Activated T-helper 17 cell treated with anti-CD3 and anti-CD28 coated beads, Interleukin-2, amount 50 U/mL, for 72 hours (primary cell): Measurements from ENCODE around the gene PPHLN1. TPM values are rescaled to one million over a fixed set of nuclear protein-coding genes. Genes with fewer than 3 reads are reported as not detected.

Source experiments
- ATAC-seq: fragments of 150-1000 bp; cut with Tn5 transposase; replicated peaks from 2 replicates; pipeline ENCODE4 v1.10.0; 2021; ENCODE audit warnings: mild to moderate bottlenecking, moderate library complexity
- H3K27ac Mint-ChIP-seq: one replicate; pipeline ENCODE4 v1.8.0; 2022; ENCODE audit warnings: mixed read lengths
- H3K27me3 Mint-ChIP-seq: one replicate; pipeline ENCODE4 v1.8.0; 2022; ENCODE audit warnings: mixed read lengths
- H3K36me3 Mint-ChIP-seq: one replicate; pipeline ENCODE4 v1.8.0; 2022; ENCODE audit warnings: low read depth, mild to moderate bottlenecking, mixed read lengths
- H3K4me1 Mint-ChIP-seq: one replicate; pipeline ENCODE4 v1.8.0; 2022; ENCODE audit warnings: mixed read lengths
- H3K4me3 Mint-ChIP-seq: one replicate; pipeline ENCODE4 v1.8.0; 2022; ENCODE audit warnings: mild to moderate bottlenecking, mixed read lengths
- H3K9me3 Mint-ChIP-seq: one replicate; pipeline ENCODE4 v1.8.0; 2022; ENCODE audit warnings: mixed read lengths
- total RNA-seq, 2 donors: library from RNA; stranded (reverse); gene quantifications; one replicate each; pipeline ENCODE4 v1.2.3, GENCODE V29; 2022

Gene PPHLN1, protein sequence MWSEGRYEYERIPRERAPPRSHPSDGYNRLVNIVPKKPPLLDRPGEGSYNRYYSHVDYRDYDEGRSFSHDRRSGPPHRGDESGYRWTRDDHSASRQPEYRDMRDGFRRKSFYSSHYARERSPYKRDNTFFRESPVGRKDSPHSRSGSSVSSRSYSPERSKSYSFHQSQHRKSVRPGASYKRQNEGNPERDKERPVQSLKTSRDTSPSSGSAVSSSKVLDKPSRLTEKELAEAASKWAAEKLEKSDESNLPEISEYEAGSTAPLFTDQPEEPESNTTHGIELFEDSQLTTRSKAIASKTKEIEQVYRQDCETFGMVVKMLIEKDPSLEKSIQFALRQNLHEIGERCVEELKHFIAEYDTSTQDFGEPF
- total RNA-seq, result 10 to 100 TPM; 77.0 to 94.0 TPM

DNA sequence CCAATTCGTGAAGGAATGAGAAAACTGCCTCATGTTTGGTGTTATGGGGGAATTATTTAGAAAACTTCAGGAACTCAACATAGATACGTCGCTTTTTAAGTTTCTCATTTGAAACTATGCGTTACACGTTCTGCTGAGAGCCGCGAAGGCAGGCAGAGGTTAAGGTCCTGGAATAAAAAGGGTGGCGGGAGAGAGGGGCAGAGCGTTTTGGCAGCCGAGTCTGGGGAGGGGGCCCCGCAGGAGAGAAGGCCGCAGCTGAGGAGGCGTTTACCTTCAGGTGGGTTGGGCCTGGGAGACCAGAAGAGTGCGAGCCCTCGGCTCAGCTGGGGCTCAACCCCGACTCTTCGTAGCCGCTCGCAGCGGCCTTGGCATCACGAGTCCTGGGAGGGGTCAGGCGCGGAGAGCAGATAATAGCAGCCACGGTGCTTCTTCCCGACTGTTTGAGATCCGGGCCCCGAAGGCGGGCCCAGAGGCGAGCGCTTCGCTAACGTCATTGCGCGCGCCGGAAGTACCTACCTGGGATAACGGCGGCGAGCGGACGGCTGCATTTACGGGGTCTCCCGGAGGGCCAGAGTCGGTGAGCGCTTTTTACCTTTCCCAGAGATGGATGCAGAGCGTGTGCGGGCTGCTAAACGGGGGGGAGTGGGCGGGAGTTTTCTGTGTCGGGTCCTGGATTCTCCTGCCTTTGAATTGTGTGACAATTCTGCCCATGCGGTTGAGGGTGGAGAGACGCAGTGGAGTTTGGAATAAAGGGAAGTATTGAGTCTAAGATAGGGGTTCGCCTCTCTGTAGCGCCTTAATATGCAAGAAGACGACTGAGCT, at the start of gene PPHLN1, which contains the start of gene ZCRB1:
Gene PPHLN1, plus strand, starts transcription at position 515 of the 822 bp plus-strand sequence. CDS start 9,736 bp downstream, outside the sequence.
Gene ZCRB1, minus strand, starts transcription at position 442 of the 822 bp plus-strand sequence. CDS start 1,992 bp downstream, outside the sequence.
- Mint-ChIP-seq H3K27me3 (no peaks in the 10 kb centered on the region), H3K4me3 (peak within 1 kb of the TSS; percentile 96), H3K9me3 (no peaks in the 10 kb centered on the region), H3K27ac (peak within 1 kb of the TSS; percentile 97), H3K36me3 (peaks cover 78% of the 10 kb centered on the region), H3K4me1 (peaks cover 26% of the 10 kb centered on the region)
- peak; percentile 98 for ATAC-seq

DNA sequence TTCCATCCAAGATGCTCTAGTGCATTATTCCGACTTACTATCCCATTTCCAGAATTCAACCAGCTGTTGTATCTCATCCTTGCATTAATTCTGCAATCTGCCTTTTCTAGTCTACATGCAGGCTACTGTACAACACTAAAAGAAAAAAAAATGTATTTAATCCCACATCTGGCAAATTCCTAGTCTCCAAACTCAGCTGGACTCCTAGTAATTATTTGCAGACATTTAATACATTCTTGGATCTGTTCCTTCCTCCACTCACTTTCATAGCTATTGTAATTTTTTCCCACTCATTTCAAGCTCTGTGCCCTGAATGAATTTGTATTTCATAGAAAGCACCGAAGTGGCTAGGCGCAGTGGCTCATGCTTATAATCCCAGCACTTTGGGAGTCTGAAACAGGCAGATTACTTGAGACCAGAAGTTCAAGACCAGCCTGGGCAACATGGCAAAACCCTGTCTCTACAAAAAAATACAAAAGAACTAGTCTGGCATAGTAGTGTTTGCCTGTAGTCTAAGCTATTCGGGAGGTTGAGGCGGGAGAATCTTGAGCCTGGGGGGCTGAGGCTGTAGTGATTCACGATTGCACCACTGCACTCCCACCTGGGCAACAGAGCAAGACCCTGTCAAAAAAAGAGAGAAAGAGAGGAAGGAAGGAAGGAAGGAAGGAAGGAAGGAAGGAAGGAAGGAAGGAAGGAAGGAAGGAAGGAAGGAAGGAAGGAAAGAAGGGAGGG, 48.4 kb upstream of the PPHLN1 start:
- Mint-ChIP-seq H3K4me1 (no peaks in the 10 kb centered on the region), H3K27me3 (peaks cover 4% of the 10 kb centered on the region), H3K36me3 (no peaks in the 10 kb centered on the region), H3K27ac (no peak overlapping the region), H3K4me3 (no peak overlapping the region), H3K9me3 (no peaks in the 10 kb centered on the region)
- ATAC-seq, result no peak

DNA sequence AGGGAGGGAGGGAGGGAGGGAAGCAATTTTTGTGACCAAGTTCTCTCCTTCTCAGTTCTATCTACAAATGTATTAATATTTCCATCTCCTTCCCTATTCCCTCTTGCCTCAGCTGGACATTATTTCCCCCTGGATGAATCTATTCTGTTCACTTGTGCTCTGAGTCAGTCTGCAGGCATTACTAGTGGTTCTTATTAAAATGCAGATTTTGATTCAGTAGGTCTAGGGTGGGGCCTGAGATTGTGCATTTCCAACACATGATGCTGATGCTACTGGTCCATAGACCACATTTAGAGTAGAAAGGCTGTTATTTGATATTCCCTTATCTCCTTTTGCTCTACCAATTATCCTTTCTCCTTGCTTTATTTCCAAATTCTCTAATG, 47.8 kb upstream of the PPHLN1 start:
- Mint-ChIP-seq H3K27me3 (peaks cover 4% of the 10 kb centered on the region), H3K27ac (no peak overlapping the region), H3K4me1 (no peaks in the 10 kb centered on the region), H3K36me3 (no peaks in the 10 kb centered on the region), H3K4me3 (no peak overlapping the region), H3K9me3 (no peaks in the 10 kb centered on the region)
- ATAC-seq, result no peak

DNA sequence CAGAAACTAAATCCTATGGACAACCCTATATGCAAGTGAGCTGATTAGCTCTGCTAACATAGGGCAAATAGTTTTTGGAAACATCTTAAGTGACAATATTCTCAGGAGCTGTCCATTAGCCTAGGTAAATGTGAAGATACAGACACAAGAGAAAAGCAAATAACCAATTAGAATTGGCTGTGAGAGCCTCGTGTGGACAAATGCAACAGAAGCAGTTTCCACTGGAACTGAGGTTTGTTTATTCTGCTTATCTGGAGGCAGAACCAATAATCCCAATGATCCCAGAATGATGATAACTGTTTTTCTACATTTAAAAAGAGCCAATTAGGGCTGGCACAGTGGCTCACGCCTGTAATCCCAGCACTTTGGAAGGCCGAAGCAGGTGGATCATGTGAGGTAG, 44.7 kb upstream of the PPHLN1 start:
- no peaks in the 10 kb centered on the region for H3K9me3 Mint-ChIP-seq

DNA sequence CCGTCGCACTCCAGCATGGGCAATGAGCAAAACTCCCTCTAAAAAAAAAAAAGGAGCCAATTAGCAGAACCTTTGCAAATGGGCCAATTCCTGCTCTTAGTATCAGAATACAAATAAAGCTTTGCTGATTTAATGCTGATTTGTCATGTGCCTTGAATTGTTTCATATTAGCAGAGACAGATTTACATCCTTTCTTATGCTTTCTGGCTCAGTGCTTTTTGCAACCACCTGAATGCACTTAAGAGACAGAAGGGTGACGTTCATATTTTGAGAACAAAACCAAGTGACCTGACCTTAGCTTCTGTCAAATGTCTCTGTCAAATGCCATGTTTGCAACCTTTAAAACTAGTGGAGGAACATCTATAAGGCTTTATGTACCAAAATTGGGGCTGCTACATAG, 44.1 kb upstream of the PPHLN1 start:
- Mint-ChIP-seq H3K36me3 (no peaks in the 10 kb centered on the region), H3K4me3 (no peak overlapping the region), H3K4me1 (no peaks in the 10 kb centered on the region), H3K27ac (no peak overlapping the region), H3K27me3 (peaks cover 4% of the 10 kb centered on the region), H3K9me3 (no peaks in the 10 kb centered on the region)
- no peak for ATAC-seq

More for the DNA sequence above, 44.7 kb upstream of the PPHLN1 start:
- no peaks in the 10 kb centered on the region for H3K4me1 Mint-ChIP-seq
- H3K36me3 Mint-ChIP-seq, result no peaks in the 10 kb centered on the region
- H3K27me3 Mint-ChIP-seq, result peaks cover 4% of the 10 kb centered on the region
- H3K27ac Mint-ChIP-seq, result no peak overlapping the region
- no peak for ATAC-seq
- H3K4me3 Mint-ChIP-seq, result no peak overlapping the region

DNA sequence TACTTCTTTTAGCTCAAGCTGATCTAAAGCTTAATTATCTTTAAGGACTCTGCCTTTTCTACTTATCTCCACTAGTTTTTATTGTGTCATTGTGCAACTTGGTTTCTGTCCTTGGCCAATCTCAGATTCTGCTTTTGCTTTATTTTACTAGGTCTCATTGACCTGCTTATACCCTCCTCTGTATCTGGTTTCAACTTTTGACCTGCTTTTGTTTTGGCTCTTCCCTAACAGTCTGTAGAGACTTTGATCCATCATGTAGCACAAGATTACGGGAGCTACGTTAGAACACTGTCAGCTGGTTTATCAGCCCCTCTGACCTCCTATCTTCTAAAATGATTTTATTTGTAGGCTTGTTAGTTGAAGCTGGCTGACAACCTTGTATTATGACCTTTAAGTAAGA, 43.7 kb upstream of the PPHLN1 start:
- H3K9me3 Mint-ChIP-seq, result no peaks in the 10 kb centered on the region
- peaks cover 4% of the 10 kb centered on the region for H3K27me3 Mint-ChIP-seq
- ATAC-seq, result no peak
- H3K27ac Mint-ChIP-seq, result no peak overlapping the region
- H3K36me3 Mint-ChIP-seq, result no peaks in the 10 kb centered on the region
- no peak overlapping the region for H3K4me3 Mint-ChIP-seq
- no peaks in the 10 kb centered on the region for H3K4me1 Mint-ChIP-seq

DNA sequence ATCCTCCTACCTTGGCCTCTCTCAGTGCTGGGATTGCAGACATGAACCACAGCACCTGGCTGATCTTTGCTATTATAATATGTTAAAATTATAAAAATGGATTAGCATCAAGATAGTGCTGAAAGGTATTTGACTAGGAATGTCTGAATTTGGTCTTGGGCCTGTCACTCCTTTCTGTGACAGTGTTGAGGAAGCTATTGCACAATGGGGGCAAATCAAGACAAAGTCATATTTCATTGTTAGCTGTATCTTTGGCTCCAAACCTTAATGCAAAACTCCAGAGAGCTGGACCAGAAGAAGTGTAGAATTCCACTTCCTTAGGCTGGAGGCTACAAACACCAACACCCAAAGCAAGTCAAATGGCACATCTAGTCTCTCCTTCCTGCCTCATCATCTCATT, 42.2 kb upstream of the PPHLN1 start:
- H3K27ac Mint-ChIP-seq, result no peak overlapping the region
- H3K27me3 Mint-ChIP-seq, result peaks cover 9% of the 10 kb centered on the region
- ATAC-seq, result no peak
- H3K36me3 Mint-ChIP-seq, result no peaks in the 10 kb centered on the region
- no peak overlapping the region for H3K4me3 Mint-ChIP-seq
- no peaks in the 10 kb centered on the region for H3K9me3 Mint-ChIP-seq
- no peaks in the 10 kb centered on the region for H3K4me1 Mint-ChIP-seq

DNA sequence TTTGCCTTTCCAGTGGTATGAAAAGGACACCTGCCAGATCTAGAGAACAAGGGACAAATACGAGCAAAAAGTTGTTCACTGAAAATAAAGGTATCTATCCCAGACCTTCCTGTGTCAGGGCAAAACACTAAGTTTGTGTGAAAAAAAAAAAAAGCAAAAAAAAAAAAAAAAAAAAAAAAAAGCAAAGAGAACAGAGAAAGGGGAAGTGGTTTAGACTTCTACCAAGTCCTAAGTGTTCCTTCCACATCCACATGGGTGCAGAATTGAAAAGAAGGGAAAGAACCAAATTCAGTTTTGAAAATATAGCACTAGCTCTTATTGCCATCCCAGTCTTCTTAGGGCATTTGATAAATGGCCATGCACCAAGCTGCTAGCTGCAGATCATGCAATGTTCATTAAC, 41.8 kb upstream of the PPHLN1 start:
- Mint-ChIP-seq H3K4me3 (no peak overlapping the region), H3K27ac (no peak overlapping the region), H3K27me3 (peaks cover 8% of the 10 kb centered on the region), H3K4me1 (no peaks in the 10 kb centered on the region), H3K36me3 (no peaks in the 10 kb centered on the region), H3K9me3 (no peaks in the 10 kb centered on the region)
- ATAC-seq, result no peak

DNA sequence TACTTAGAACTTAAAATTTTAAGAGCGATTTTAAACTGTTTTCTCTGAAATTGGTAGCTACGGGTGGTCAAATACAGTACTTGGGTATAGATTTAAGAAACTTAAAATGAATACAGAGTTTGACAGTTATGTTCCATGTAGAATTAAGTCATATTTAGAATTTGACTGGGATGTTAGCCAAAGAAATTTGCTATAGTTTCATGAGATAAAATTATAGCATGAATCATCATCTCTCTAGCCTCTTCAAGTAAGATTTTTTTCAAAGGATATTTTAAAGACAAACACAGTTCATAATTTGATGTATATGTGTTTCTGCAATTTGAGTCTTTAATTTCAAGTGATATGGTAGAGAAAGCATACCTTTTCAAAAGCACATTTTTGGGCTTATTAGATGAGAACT, 41.1 kb upstream of the PPHLN1 start:
- no peak for ATAC-seq
- Mint-ChIP-seq H3K4me1 (no peaks in the 10 kb centered on the region), H3K36me3 (no peaks in the 10 kb centered on the region), H3K27ac (no peak overlapping the region), H3K4me3 (no peak overlapping the region), H3K9me3 (no peaks in the 10 kb centered on the region), H3K27me3 (peaks cover 11% of the 10 kb centered on the region)

DNA sequence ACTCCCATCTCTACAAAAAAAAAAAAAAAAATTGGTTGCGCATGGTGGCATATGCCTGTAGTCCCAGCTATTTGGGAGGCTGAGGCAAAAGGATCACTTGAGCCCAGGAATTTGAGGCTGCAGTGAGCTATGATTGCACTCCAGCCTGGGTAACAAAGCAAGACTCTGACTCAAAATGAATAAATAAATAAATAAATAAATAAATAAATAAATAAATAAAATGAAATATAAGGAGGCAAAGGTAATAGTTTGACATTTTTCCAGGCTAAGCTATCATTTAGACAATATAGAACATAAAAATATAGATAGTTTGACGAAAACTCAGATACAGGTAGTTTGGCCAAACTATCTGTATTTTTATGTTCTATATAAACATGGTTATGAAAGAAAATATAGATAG, 40.5 kb upstream of the PPHLN1 start:
- Mint-ChIP-seq H3K36me3 (no peaks in the 10 kb centered on the region), H3K9me3 (no peaks in the 10 kb centered on the region), H3K27me3 (peaks cover 11% of the 10 kb centered on the region), H3K4me3 (no peak overlapping the region), H3K4me1 (no peaks in the 10 kb centered on the region), H3K27ac (no peak overlapping the region)
- ATAC-seq, result no peak

DNA sequence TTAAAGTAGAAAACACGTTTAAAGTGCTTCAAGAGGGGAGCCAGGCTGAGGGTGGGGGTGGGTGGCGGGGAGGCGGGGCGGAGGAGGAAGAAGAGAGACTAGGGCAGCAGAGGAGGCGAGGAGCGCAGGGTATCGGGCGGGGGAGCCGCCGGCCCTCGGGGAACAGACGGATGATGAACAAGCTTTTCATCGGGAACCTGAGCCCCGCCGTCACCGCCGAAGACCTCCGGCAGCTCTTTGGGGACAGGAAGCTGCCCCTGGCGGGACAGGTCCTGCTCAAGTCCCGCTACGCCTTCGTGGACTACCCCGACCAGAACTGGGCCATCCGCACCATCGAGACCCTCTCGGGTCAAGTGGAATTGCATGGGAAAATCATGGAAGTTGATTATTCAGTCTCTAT, 39.2 kb upstream of the PPHLN1 start:
- peaks cover 11% of the 10 kb centered on the region for H3K27me3 Mint-ChIP-seq
- H3K4me3 Mint-ChIP-seq, result no peak overlapping the region
- H3K9me3 Mint-ChIP-seq, result no peaks in the 10 kb centered on the region
- no peaks in the 10 kb centered on the region for H3K4me1 Mint-ChIP-seq
- no peaks in the 10 kb centered on the region for H3K36me3 Mint-ChIP-seq
- no peak for ATAC-seq
- no peak overlapping the region for H3K27ac Mint-ChIP-seq

DNA sequence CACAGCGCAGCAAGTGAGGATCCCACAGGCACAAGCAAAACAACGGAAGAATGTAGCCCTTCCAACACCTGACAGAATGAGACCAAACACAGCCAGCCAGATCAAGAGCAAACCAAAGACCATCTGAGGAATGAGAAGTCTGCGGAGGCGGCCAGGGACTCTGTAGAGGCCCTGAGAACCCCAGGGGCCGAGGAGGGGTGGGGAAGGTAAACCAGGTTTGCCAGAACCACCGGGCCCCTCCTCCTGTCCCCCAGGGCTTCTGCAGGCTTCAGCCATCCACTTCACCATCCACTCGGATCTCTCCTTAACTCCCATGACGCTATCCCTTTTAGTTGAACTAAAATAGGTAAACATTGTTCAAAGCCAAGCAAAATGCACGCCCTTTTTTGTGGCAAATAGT, 37.4 kb upstream of the PPHLN1 start:
- Mint-ChIP-seq H3K27ac (no peak overlapping the region), H3K9me3 (no peaks in the 10 kb centered on the region), H3K4me1 (no peaks in the 10 kb centered on the region), H3K36me3 (no peaks in the 10 kb centered on the region), H3K4me3 (no peak overlapping the region), H3K27me3 (peaks cover 14% of the 10 kb centered on the region)
- no peak for ATAC-seq

DNA sequence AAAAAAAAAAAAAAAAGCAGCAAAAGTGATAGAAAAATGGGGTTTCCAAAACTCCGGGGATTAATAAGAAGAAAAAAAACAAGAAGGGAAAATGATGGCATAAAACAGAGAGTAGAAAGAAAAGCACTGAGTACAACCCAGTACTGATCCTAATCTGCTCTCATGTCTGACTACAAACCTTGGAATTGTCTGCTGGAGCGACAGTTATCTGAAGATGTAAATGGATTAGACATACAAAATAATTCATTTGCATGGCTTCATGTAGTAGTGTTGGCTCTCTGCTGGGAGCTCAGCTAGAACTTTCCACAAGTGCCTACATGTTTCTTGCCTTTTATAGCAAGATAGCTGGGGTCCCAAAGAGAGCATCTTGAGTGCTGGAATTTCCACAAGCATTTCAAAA, 34.3 kb upstream of the PPHLN1 start:
- H3K27me3 Mint-ChIP-seq, result peaks cover 14% of the 10 kb centered on the region
- no peaks in the 10 kb centered on the region for H3K4me1 Mint-ChIP-seq
- no peak overlapping the region for H3K4me3 Mint-ChIP-seq
- no peak overlapping the region for H3K27ac Mint-ChIP-seq
- ATAC-seq, result no peak
- H3K9me3 Mint-ChIP-seq, result no peaks in the 10 kb centered on the region
- no peaks in the 10 kb centered on the region for H3K36me3 Mint-ChIP-seq

DNA sequence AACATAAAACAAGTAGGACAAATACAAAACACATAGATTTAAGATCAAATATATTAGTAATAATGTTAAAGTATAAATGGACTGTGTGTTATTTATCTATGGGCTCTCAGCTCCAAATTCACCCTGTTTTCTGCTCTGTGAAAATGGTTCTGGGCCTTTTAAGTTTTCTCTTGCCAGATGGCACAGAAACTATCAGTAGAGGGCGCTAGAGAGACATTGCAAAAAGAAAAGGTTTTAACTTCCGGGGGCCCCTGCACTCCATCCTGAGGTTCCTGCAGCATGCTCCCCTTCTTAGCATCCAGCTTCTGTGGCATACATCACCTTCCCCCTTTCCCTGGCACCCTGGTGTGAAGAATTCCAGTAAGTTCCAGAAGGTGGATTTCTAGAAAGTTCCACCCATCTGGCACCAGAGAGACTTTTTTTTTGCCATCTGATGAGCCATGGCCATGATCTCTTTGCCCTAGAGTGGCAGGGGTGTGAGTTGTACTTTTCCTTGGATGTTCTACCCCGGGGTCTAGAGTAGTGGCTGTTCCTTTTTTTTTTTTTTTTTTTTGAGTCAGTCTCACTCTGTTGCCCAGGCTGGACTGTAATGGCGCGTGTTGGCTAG, 29.4 kb upstream of the PPHLN1 start:
- Mint-ChIP-seq H3K36me3 (no peaks in the 10 kb centered on the region), H3K27ac (no peak overlapping the region), H3K4me1 (peaks cover 12% of the 10 kb centered on the region), H3K9me3 (no peaks in the 10 kb centered on the region), H3K27me3 (peaks cover 3% of the 10 kb centered on the region), H3K4me3 (no peak overlapping the region)
- ATAC-seq, result no peak
